Measurements from ENCODE around the gene AGAP1.

AGAP1 gene

GRCh38 chr2:235526166-235526565, 32.3 kb downstream of the AGAP1 start:
- H3K27ac ChIP-seq, result no peak overlapping the region
- no peak for TF ChIP-seq CTCF (conservative IDR thresholded peaks at IDR 0.05)

GRCh38 chr2:235527806-235528469, 34.1 kb downstream of the AGAP1 start:
- no peak overlapping the region for H3K27ac ChIP-seq
- TF ChIP-seq CTCF (conservative IDR thresholded peaks at IDR 0.05), result no peak

- no peak for TF ChIP-seq CTCF (conservative IDR thresholded peaks at IDR 0.05)
- H3K27ac ChIP-seq, result no peak overlapping the region
Measured at GRCh38 chr2:235529621-235530020, 35.8 kb downstream of the AGAP1 start.

GRCh38 chr2:235530735-235531134, 36.9 kb downstream of the AGAP1 start:
- TF ChIP-seq CTCF (conservative IDR thresholded peaks at IDR 0.05), result no peak
- H3K27ac ChIP-seq, result no peak overlapping the region

GRCh38 chr2:235532307-235532706, 38.5 kb downstream of the AGAP1 start:
- no peak overlapping the region for H3K27ac ChIP-seq
- no peak for TF ChIP-seq CTCF (conservative IDR thresholded peaks at IDR 0.05)

GRCh38 chr2:235533198-235533597, 39.4 kb downstream of the AGAP1 start:
- no peak overlapping the region for H3K27ac ChIP-seq
- TF ChIP-seq CTCF (conservative IDR thresholded peaks at IDR 0.05), result no peak

- H3K27ac ChIP-seq, result no peak overlapping the region
- no peak for TF ChIP-seq CTCF (conservative IDR thresholded peaks at IDR 0.05)
Measured at GRCh38 chr2:235533616-235534385, 40.0 kb downstream of the AGAP1 start.

All from VCaP (cell line).